OCI-LY7 (cell line): ENCODE measurements around the gene SLC16A6. TPM values are rescaled to one million over a fixed set of nuclear protein-coding genes. Genes with fewer than 3 reads are reported as not detected.
"Not testable (repeated sequence)": the region's sequence is repeated elsewhere in the genome, so short reads cannot be mapped to it uniquely, and the experiment has no call there.

Source experiments
- BruUV-seq: library from RNA; stranded (reverse); fragments of 400-500 nt; replicated peaks from 2 replicates; lab custom pipeline; 2021; lab: Mats Ljungman, UMichigan
- CTCF ChIA-PET: fragments of 300-600 bp; sonication (Branson Sonifier 250); formaldehyde crosslinking; loops from one replicate; lab custom pipeline; 2022; ENCODE audit warnings: antibody characterized with exemption; ENCODE audit not compliant: unreplicated experiment; lab: Charles Lee
- POLR2A ChIA-PET: fragments of 300-600 bp; sonication (Branson Sonifier 250); formaldehyde crosslinking; loops from one replicate; lab custom pipeline; 2022; ENCODE audit warnings: antibody characterized with exemption; lab: Charles Lee
- DNase-seq: peaks from one replicate; pipeline ENCODE4 v3.0.0-alpha.2; 2015; ENCODE audit warnings: low spot score
- H2AFZ ChIP-seq: fragments of 200-600 bp; sonication (generic), shearing (Covaris generic); 2 replicates; pipeline ENCODE4 v1.6.1; 2014; ENCODE audit warnings: mild to moderate bottlenecking, antibody characterized with exemption, low read length, moderate library complexity
- H3K27ac ChIP-seq: fragments of 200-600 bp; sonication (generic); 2 replicates; pipeline ENCODE4 v1.5.1; 2014; ENCODE audit warnings: mixed run types, low read depth, mild to moderate bottlenecking, moderate library complexity, low read length, inconsistent platforms; ENCODE audit not compliant: poor library complexity, severe bottlenecking
- H3K36me3 ChIP-seq: fragments of 200-600 bp; sonication (generic); 2 replicates; pipeline ENCODE4 v1.6.1; 2014; ENCODE audit warnings: mild to moderate bottlenecking, antibody characterized with exemption, low read length, moderate library complexity, mixed read lengths; ENCODE audit not compliant: insufficient read depth
- H3K4me1 ChIP-seq: fragments of 200-600 bp; sonication (generic); 2 replicates; pipeline ENCODE4 v1.5.1; 2014; ENCODE audit warnings: mild to moderate bottlenecking, low read length; ENCODE audit not compliant: insufficient read depth, poor library complexity, severe bottlenecking
- H3K4me2 ChIP-seq: fragments of 200-600 bp; sonication (generic); 2 replicates; pipeline ENCODE4 v1.6.1; 2014; ENCODE audit warnings: mild to moderate bottlenecking, low read length
- H3K4me3 ChIP-seq: fragments of 200-600 bp; sonication (generic); 2 replicates; pipeline ENCODE4 v1.5.1; 2014; ENCODE audit warnings: mild to moderate bottlenecking, low read depth, low read length; ENCODE audit not compliant: poor library complexity, severe bottlenecking
- H3K79me2 ChIP-seq: fragments of 200-600 bp; sonication (generic); 2 replicates; pipeline ENCODE4 v1.6.1; 2016; ENCODE audit warnings: low read depth, mild to moderate bottlenecking, low read length, moderate library complexity, mixed read lengths; ENCODE audit not compliant: insufficient read depth
- H3K9me2 ChIP-seq: fragments of 200-600 bp; sonication (generic); 2 replicates; pipeline ENCODE4 v1.6.1; 2016; ENCODE audit warnings: mild to moderate bottlenecking, low read length, mixed read lengths; ENCODE audit not compliant: insufficient read depth
- H3K9me3 ChIP-seq: fragments of 200-600 bp; sonication (generic); 2 replicates; pipeline ENCODE4 v1.6.1; 2014; ENCODE audit warnings: mild to moderate bottlenecking, mixed run types, low read length, mixed read lengths
- H4K20me1 ChIP-seq: fragments of 200-600 bp; sonication (generic); 2 replicates; pipeline ENCODE4 v1.6.1; 2014; ENCODE audit warnings: mild to moderate bottlenecking, antibody characterized with exemption, low read length, moderate library complexity, mixed read lengths; ENCODE audit not compliant: insufficient read depth
- CTCF ChIP-seq: fragments of 200-600 bp; sonication (generic); conservative IDR thresholded peaks from 2 replicates; pipeline ENCODE4 v1.5.1; 2014; ENCODE audit warnings: mild to moderate bottlenecking, antibody characterized with exemption, low read length, moderate library complexity, mixed read lengths
- EZH2phosphoT487 ChIP-seq: fragments of 200-600 bp; sonication (generic); IDR thresholded peaks from 2 replicates; pipeline ENCODE4 v1.6.1; 2018; ENCODE audit warnings: low read depth, borderline replicate concordance, mild to moderate bottlenecking, mixed run types, antibody characterized with exemption, low read length, moderate library complexity, mixed read lengths
- intact Hi-C: fragments of 100-400 bp; cut with micrococcal nuclease; formaldehyde crosslinking; loops from one replicate; pipeline ENCODE4 v1.10.0; 2022; ENCODE audit not compliant: unreplicated experiment
- total RNA-seq, 2 experiments: library from RNA; depleted of rRNA in 1 of 2; stranded (reverse); fragments of >200 nt in 1 of 2; shearing (Covaris generic) in 1 of 2; gene quantifications; 2 replicates each; pipeline ENCODE4 v1.2.3, GENCODE V29; 2014 to 2022

Gene SLC16A6
- total RNA-seq, 2 experiments from 2014 or later = 4.5 to 18.9 TPM

GRCh38 chr17:68228817-68229570 is 61.9 kb downstream of the SLC16A6 start:
- no peak for TF ChIP-seq CTCF
- TF ChIP-seq EZH2phosphoT487 = no peak
- Histone ChIP-seq H4K20me1 (no peaks in the 10 kb centered on the region), H3K9me2 (no peaks in the 10 kb centered on the region), H3K27ac (peak overlapping the region; percentile 83), H3K4me3 (no peak overlapping the region), H3K79me2 (peaks cover 68% of the 10 kb centered on the region), H3K36me3 (peaks cover 70% of the 10 kb centered on the region; the same call in 1 of the 2 replicates), H3K4me1 (peaks cover 79% of the 10 kb centered on the region), H2AFZ (no peak overlapping the region), H3K9me3 (no peaks in the 10 kb centered on the region), H3K4me2 (peak overlapping the region; percentile 40)
- no peak for DNase-seq
- intact Hi-C loops = no loop called here
- ChIA-PET POLR2A (interaction anchor here (0.9 to 1.7 kb wide), 3 partner anchors 18 to 21 kb away, joined by 3 to 4 read pairs (median 3); no protein-coding TSS in a partner anchor), CTCF (no interaction called here)
- no TSS peak for BruUV-seq

GRCh38 chr17:68228039-68228680 is 62.8 kb downstream of the SLC16A6 start:
- CTCF ChIA-PET, H3K9me3 ChIP-seq, H4K20me1 ChIP-seq, DNase-seq, intact Hi-C loops, H2AFZ ChIP-seq, BruUV-seq, H3K9me2 ChIP-seq, H3K4me3 ChIP-seq: not testable (repeated sequence)
- POLR2A ChIA-PET = interaction anchor here (0.6 to 1.7 kb wide), 3 partner anchors 13 to 193 kb away, joined by 4 to 5 read pairs (median 4); partner anchors contain the start of gene KPNA2
- peaks cover 70% of the 10 kb centered on the region; the same call in 1 of the 2 replicates for H3K36me3 ChIP-seq
- peaks cover 68% of the 10 kb centered on the region for H3K79me2 ChIP-seq
- peak overlapping the region; percentile 83 for H3K27ac ChIP-seq
- H3K4me2 ChIP-seq = peak overlapping the region; percentile 40; the same call in 1 of the 2 replicates
- peaks cover 84% of the 10 kb centered on the region for H3K4me1 ChIP-seq

- Histone ChIP-seq H3K4me2 (peak overlapping the region; percentile 68), H3K27ac (peak overlapping the region; percentile 83), H3K79me2 (peaks cover 70% of the 10 kb centered on the region), H3K4me1 (peaks cover 94% of the 10 kb centered on the region), H3K36me3 (peaks cover 64% of the 10 kb centered on the region; the same call in 1 of the 2 replicates), H3K4me3 (peak overlapping the region; percentile 44)
- peak; percentile 69 for DNase-seq
- H2AFZ ChIP-seq, H3K9me3 ChIP-seq, H4K20me1 ChIP-seq, BruUV-seq, H3K9me2 ChIP-seq: not testable (repeated sequence)
- intact Hi-C loops = loop anchor here (1.0 kb wide), 1 partner anchor 12 kb away; no protein-coding TSS in a partner anchor
- CTCF ChIA-PET = interaction anchor here (0.9 kb wide), 1 partner anchor 10 kb away, joined by 3 read pairs; no protein-coding TSS in a partner anchor
- POLR2A ChIA-PET = interaction anchor here (0.6 to 11.2 kb wide), 18 partner anchors 8 to 1168 kb away, joined by 3 to 154 read pairs (median 5); partner anchors contain the start of gene AMZ2
These were observed 65.9 kb downstream of the SLC16A6 start for GRCh38 chr17:68225055-68225454.
